Fibroblast of lung (primary cell): ENCODE results near the gene IGSF10.

Experiments
- EZH2 ChIP-seq: IDR thresholded peaks from 2 replicates; pipeline ENCODE4 v1.5.1; 2012; ENCODE audit warnings: low read length, control low read depth, mild to moderate bottlenecking; ENCODE audit errors: missing control alignments
- TF ChIP-seq, protein P1 (sequence below), 2 donors: IDR thresholded peaks in 1 of 2; conservative IDR thresholded peaks in 1 of 2; 1 replicate in 1 of 2; 2 replicates in 1 of 2; pipeline ENCODE4 v1.5.1; 2011 to 2012; ENCODE audit warnings: low read length in 2 of 2, control low read depth in 1 of 2, inconsistent platforms in 1 of 2, low read depth in 1 of 2, mild to moderate bottlenecking in 1 of 2

DNA sequence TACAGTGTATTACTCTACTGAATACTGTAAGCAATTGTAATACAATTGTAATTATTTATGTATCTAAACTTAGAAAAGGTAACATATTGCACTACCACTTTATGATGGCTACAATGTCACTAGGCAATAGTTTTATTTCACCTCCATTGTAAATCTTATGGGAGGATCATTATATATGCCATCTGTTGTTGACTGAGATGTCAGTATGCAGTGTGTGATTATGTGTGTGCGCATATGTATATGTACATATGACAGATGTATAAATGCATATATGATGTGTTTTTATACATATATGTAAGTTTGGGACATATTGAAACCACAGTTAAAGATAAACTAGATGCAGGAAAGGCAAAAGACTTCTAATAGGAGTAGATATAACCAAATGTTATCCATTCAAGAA lies 8.5 kb downstream of the IGSF10 start:
- TF ChIP-seq EZH2 = no peak
- TF ChIP-seq, protein P1, sequence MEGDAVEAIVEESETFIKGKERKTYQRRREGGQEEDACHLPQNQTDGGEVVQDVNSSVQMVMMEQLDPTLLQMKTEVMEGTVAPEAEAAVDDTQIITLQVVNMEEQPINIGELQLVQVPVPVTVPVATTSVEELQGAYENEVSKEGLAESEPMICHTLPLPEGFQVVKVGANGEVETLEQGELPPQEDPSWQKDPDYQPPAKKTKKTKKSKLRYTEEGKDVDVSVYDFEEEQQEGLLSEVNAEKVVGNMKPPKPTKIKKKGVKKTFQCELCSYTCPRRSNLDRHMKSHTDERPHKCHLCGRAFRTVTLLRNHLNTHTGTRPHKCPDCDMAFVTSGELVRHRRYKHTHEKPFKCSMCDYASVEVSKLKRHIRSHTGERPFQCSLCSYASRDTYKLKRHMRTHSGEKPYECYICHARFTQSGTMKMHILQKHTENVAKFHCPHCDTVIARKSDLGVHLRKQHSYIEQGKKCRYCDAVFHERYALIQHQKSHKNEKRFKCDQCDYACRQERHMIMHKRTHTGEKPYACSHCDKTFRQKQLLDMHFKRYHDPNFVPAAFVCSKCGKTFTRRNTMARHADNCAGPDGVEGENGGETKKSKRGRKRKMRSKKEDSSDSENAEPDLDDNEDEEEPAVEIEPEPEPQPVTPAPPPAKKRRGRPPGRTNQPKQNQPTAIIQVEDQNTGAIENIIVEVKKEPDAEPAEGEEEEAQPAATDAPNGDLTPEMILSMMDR (conservative IDR thresholded peaks at IDR 0.05 in 1 of 2, IDR thresholded peaks at IDR 0.05 in 1 of 2; ENCODE audit: low read depth in 1 of 2, low read length in 2 of 2) = no peak
